Immature natural killer cell (primary cell): ENCODE measurements around the gene TSSK2. TPM values are rescaled to one million over a fixed set of nuclear protein-coding genes. Genes with fewer than 3 reads are reported as not detected.

Experiments used
- DNase-seq, 3 donors: peaks; one replicate each; pipeline ENCODE4 v3.0.0; 2022; ENCODE audit warnings: mixed read lengths in 1 of 3
- H3K27ac Mint-ChIP-seq, 6 donors: one replicate each; pipeline ENCODE4 v1.8.0; 2020; ENCODE audit warnings: mixed read lengths in 6 of 6, mild to moderate bottlenecking in 5 of 6, inconsistent platforms in 4 of 6, moderate library complexity in 3 of 6
- H3K27me3 Mint-ChIP-seq, 3 donors: one replicate each; pipeline ENCODE4 v1.8.0; 2020 to 2021; ENCODE audit warnings: low read depth in 3 of 3, mild to moderate bottlenecking in 3 of 3, mixed read lengths in 3 of 3, moderate library complexity in 3 of 3, inconsistent platforms in 1 of 3
- H3K36me3 Mint-ChIP-seq, 3 donors: one replicate each; pipeline ENCODE4 v1.8.0; 2020; ENCODE audit warnings: mixed read lengths in 3 of 3, inconsistent platforms in 2 of 3, mild to moderate bottlenecking in 2 of 3
- H3K4me1 Mint-ChIP-seq, 2 donors: one replicate each; pipeline ENCODE4 v1.8.0; 2020; ENCODE audit warnings: inconsistent platforms in 2 of 2, mild to moderate bottlenecking in 2 of 2, mixed read lengths in 2 of 2, moderate library complexity in 1 of 2
- H3K4me3 Mint-ChIP-seq, 5 donors: one replicate each; pipeline ENCODE4 v1.8.0; 2020; ENCODE audit warnings: mild to moderate bottlenecking in 5 of 5, mixed read lengths in 5 of 5, inconsistent platforms in 3 of 5, moderate library complexity in 3 of 5
- H3K9me3 Mint-ChIP-seq, 6 donors: one replicate each; pipeline ENCODE4 v1.8.0; 2020; ENCODE audit warnings: mild to moderate bottlenecking in 6 of 6, mixed read lengths in 6 of 6, inconsistent platforms in 4 of 6, moderate library complexity in 3 of 6
- polyA plus RNA-seq, 3 donors: library from polyadenylated mRNA; unstranded; fragments of 300-500 nt; fragmentation: Illumina TruSeq; gene quantifications; one replicate each; pipeline ENCODE4 v1.2.3, GENCODE V29; 2021

TSSK2 gene
- polyA plus RNA-seq, 3 donors from 2014 or later: not detected

DNA sequence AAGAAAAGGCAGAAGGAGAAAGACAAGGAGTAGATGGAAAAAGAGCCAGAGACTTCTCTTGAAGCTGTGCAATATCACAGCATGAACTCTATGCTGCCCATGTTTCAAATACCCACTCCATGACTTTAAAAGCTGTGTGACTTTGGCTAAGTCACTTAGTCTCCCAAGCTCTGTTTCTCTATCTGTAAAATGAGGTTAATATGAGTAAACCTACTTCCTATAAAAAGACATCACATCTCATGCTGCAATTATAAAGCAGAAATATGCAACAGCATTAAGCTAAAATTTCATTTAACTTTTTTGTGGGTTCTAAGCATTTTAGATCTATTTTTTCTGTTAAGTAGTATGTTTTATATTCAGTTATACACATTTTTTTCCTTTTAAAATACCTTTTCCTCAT is 20.5 kb upstream of the TSSK2 start:
- Mint-ChIP-seq H3K36me3 (no peaks in the 10 kb centered on the region), H3K4me3 (peak overlapping the region in 1 of 5 donors; percentile 30), H3K27ac (peak overlapping the region; percentile 71 to 86 (median 82)), H3K9me3 (no peaks in the 10 kb centered on the region), H3K27me3 (no peaks in the 10 kb centered on the region), H3K4me1 (peaks cover 68 to 86% of the 10 kb centered on the region in 2 donors)
- no peak for DNase-seq

- Mint-ChIP-seq H3K27me3 (no peaks in the 10 kb centered on the region), H3K27ac (peak overlapping the region; percentile 71 to 86 (median 82)), H3K9me3 (no peaks in the 10 kb centered on the region), H3K4me1 (peaks cover 69 to 86% of the 10 kb centered on the region in 2 donors), H3K4me3 (peak overlapping the region in 1 of 5 donors; percentile 30), H3K36me3 (no peaks in the 10 kb centered on the region)
- no peak for DNase-seq
These were observed 20.0 kb upstream of the TSSK2 start for GRCh38 chr22:19111140-19111539.

DNA sequence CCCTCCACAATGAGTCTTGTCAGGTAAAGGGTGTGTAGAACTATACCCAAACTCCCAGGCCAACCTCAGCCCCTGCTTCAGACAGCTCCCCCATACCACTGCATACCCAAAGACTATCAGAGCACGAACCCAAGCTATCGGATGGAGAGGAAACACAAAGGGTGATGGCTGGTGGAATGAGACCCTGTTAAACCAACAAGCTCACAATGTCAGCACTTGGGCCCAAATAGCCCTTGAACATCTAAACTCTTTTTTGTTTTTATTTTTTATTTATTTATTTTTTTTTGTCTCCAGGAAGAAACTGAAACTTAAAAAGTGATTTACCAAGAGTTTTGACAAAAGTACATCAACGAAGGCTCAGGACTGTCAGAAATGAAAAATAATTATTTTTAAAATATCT is 19.5 kb upstream of the TSSK2 start:
- Mint-ChIP-seq H3K27ac (peak overlapping the region; percentile 71 to 86 (median 82)), H3K36me3 (no peaks in the 10 kb centered on the region), H3K4me1 (peaks cover 70 to 86% of the 10 kb centered on the region in 2 donors), H3K9me3 (no peaks in the 10 kb centered on the region), H3K27me3 (no peaks in the 10 kb centered on the region), H3K4me3 (no peak overlapping the region)
- no peak for DNase-seq

DNA sequence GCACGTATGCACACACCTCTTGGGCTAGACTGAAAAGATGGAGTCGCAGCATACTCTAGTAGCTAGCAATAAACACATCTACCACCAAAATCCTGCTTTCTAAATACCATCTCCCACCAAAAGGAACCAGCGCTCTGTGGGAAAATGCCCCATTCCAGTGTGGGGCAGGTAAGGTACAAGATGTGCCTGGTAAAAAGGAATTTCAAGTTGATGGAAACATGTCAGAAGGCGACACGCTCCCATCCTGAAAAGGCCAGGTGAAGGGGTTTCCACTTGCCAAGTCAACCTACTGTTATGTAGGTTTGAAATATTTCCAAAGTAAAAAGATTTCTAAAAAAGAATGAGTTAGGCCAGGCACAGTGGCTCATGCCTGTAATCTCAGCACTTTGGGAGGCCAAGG is 17.7 kb upstream of the TSSK2 start:
- no peaks in the 10 kb centered on the region for H3K36me3 Mint-ChIP-seq
- H3K4me3 Mint-ChIP-seq: no peak overlapping the region

DNA sequence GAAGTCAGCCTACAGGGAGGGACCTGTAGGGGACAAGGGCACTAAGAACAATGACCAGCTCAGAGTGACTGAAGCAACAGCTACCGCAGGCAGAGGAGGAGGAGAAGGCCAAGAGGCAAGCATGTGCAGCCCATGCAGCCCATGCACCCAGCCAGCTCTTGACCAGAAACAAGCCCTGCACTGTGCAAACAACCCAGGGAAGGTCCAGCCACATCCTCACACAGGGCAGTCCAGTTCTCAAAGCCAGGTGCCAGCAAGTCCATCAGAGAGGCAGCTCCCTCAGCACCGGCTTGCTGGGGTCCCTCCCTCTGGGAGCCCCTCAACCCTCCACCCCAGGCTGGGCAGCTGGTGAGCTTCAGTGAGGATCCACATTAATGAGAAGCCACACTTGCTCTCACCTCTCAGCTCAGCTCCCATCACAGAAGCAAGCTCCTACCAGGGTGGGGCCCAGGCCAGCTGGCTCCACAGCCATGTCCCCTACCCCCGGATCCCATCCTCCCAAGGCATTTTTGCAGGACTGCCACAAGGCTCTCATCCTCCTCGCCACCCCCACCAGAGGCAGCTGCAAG is 16.0 kb upstream of the TSSK2 start:
- H3K4me1 Mint-ChIP-seq: peaks cover 70 to 84% of the 10 kb centered on the region in 2 donors
- H3K9me3 Mint-ChIP-seq: no peaks in the 10 kb centered on the region

More for the DNA sequence above, 17.7 kb upstream of the TSSK2 start:
- DNase-seq: no peak
- no peaks in the 10 kb centered on the region for H3K9me3 Mint-ChIP-seq
- H3K27ac Mint-ChIP-seq: no peak overlapping the region
- H3K27me3 Mint-ChIP-seq: no peaks in the 10 kb centered on the region
- peaks cover 70 to 84% of the 10 kb centered on the region in 2 donors for H3K4me1 Mint-ChIP-seq

GRCh38 chr22:19115628-19116027 is 15.5 kb upstream of the TSSK2 start:
- no peaks in the 10 kb centered on the region for H3K36me3 Mint-ChIP-seq
- no peaks in the 10 kb centered on the region for H3K27me3 Mint-ChIP-seq
- no peak overlapping the region for H3K4me3 Mint-ChIP-seq
- H3K27ac Mint-ChIP-seq: peak overlapping the region; percentile 2 to 69 (median 12)
- peaks cover 72 to 84% of the 10 kb centered on the region in 2 donors for H3K4me1 Mint-ChIP-seq
- no peaks in the 10 kb centered on the region for H3K9me3 Mint-ChIP-seq
- no peak for DNase-seq

More for the DNA sequence above, 16.0 kb upstream of the TSSK2 start:
- DNase-seq: no peak
- Mint-ChIP-seq H3K36me3 (no peaks in the 10 kb centered on the region), H3K4me3 (peak overlapping the region in 1 of 5 donors; percentile 17), H3K27me3 (no peaks in the 10 kb centered on the region), H3K27ac (peak overlapping the region; percentile 2 to 60 (median 46))

DNA sequence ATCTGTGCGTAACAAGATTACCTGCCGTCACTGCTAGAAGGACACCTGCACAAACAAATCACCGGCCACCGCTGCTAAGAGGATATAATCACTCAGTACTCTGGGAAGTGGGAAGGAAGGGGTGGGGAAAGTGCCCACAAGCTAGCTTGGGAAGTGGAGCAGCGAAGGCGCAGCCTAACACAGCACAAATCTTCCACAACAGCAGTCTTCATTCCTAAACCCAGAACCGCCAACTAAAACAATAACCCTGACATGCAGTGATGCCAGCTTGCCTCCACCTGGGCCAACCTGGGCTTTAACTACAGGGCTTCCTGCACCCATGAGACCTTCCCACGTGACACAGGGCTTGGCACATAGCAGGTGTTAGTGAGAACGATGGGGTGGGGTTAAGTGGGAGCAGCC is 14.0 kb upstream of the TSSK2 start:
- Mint-ChIP-seq H3K27ac (peak overlapping the region in 2 of 6 donors; percentile 1 to 69), H3K36me3 (no peaks in the 10 kb centered on the region), H3K27me3 (no peaks in the 10 kb centered on the region), H3K9me3 (no peaks in the 10 kb centered on the region), H3K4me1 (peaks cover 71 to 83% of the 10 kb centered on the region in 2 donors), H3K4me3 (peak overlapping the region in 2 of 5 donors; percentile 6 to 19)
- DNase-seq: no peak

GRCh38 chr22:19118329-19118880 is 12.7 kb upstream of the TSSK2 start:
- Mint-ChIP-seq H3K9me3 (no peaks in the 10 kb centered on the region), H3K4me1 (peaks cover 74 to 82% of the 10 kb centered on the region in 2 donors), H3K4me3 (peak overlapping the region in 1 of 5 donors; percentile 35), H3K27me3 (peaks cover 0 to 2% (median 1%) of the 10 kb centered on the region in 3 donors), H3K36me3 (no peaks in the 10 kb centered on the region), H3K27ac (peak overlapping the region in 1 of 6 donors; percentile 69)
- DNase-seq: no peak

- DNase-seq: no peak
- Mint-ChIP-seq H3K27ac (peak overlapping the region; percentile 35 to 88 (median 81)), H3K9me3 (no peaks in the 10 kb centered on the region), H3K4me3 (peak overlapping the region; percentile 73 to 91 (median 87)), H3K27me3 (peaks cover 0 to 3% (median 2%) of the 10 kb centered on the region in 3 donors), H3K4me1 (peaks cover 69 to 72% of the 10 kb centered on the region in 2 donors), H3K36me3 (no peaks in the 10 kb centered on the region)
These were observed 11.2 kb upstream of the TSSK2 start for GRCh38 chr22:19119949-19120348.

- H3K9me3 Mint-ChIP-seq: no peaks in the 10 kb centered on the region
- H3K4me1 Mint-ChIP-seq: peaks cover 58 to 61% of the 10 kb centered on the region in 2 donors
- DNase-seq: no peak
- peaks cover 2 to 3% (median 2%) of the 10 kb centered on the region in 3 donors for H3K27me3 Mint-ChIP-seq
- no peaks in the 10 kb centered on the region for H3K36me3 Mint-ChIP-seq
- peak overlapping the region; percentile 87 to 91 (median 88) for H3K4me3 Mint-ChIP-seq
- H3K27ac Mint-ChIP-seq: peak overlapping the region; percentile 79 to 89 (median 86)
These were observed 10.1 kb upstream of the TSSK2 start for GRCh38 chr22:19120829-19121630.

DNA sequence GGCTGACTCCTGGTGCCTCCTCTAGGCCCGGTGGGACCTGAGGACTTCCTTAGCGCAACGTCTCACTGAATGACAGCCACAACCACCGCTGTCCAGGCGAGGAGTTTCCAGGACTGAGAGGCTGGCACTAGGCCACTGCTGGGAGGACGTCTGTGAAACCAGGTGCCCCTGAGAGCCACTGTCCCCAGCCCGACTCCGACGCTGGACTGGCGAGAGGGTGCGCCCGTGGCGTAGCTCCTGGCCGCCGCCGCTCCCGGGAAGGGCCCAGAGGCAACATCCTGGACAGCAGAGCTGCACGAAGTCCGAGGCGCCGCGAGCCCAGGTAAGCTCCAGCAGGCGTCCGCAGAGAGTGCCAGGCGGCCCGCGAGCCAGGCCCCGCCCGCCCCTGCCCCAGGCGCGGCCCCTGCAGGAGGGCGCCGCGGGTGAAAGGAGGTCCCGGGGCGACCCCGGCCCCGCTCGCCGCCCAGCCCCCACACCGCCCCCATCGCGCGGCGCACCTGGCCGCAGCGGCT is 9.4 kb upstream of the TSSK2 start:
- Mint-ChIP-seq H3K27me3 (peaks cover 2 to 3% (median 2%) of the 10 kb centered on the region in 3 donors), H3K27ac (peak overlapping the region; percentile 79 to 89 (median 86)), H3K9me3 (no peaks in the 10 kb centered on the region), H3K4me1 (peaks cover 51 to 54% of the 10 kb centered on the region in 2 donors), H3K4me3 (peak overlapping the region; percentile 87 to 91 (median 88)), H3K36me3 (no peaks in the 10 kb centered on the region)
- DNase-seq: peak; percentile 16 to 27 (median 23)

- H3K36me3 Mint-ChIP-seq: no peaks in the 10 kb centered on the region
- peak; percentile 92 to 95 (median 93) for DNase-seq
- H3K9me3 Mint-ChIP-seq: no peaks in the 10 kb centered on the region
- H3K4me1 Mint-ChIP-seq: peaks cover 46 to 49% of the 10 kb centered on the region in 2 donors
- H3K27ac Mint-ChIP-seq: peak within 1 kb of the TSS; percentile 79 to 89 (median 86)
- peaks cover 2 to 3% (median 2%) of the 10 kb centered on the region in 3 donors for H3K27me3 Mint-ChIP-seq
- H3K4me3 Mint-ChIP-seq: peak within 1 kb of the TSS; percentile 87 to 91 (median 88)
These were observed 8.9 kb upstream of the TSSK2 start, which contains the start of gene DGCR2 for GRCh38 chr22:19122143-19122751. DGCR2 (minus strand) TSS chr22:19122412; CDS start chr22:19122206, 206 bp downstream.

GRCh38 chr22:19122752-19123492 is 8.2 kb upstream of the TSSK2 start:
- no peak for DNase-seq
- Mint-ChIP-seq H3K27me3 (peaks cover 2 to 3% (median 3%) of the 10 kb centered on the region in 3 donors), H3K27ac (peak overlapping the region in 5 of 6 donors; percentile 74 to 84 (median 80)), H3K4me3 (peak overlapping the region; percentile 78 to 90 (median 88)), H3K4me1 (peaks cover 39 to 42% of the 10 kb centered on the region in 2 donors), H3K36me3 (no peaks in the 10 kb centered on the region), H3K9me3 (no peaks in the 10 kb centered on the region)
